Astrocyte of the hippocampus (primary cell): Measurements from ENCODE around the gene ANO6.

Experiments used
- DNase-seq: peaks from one replicate; pipeline ENCODE4 v3.0.0; 2011; ENCODE audit warnings: low read depth, low spot score

Gene ANO6

GRCh38 chr12:45458238-45458637, 242.3 kb downstream of the ANO6 start:
- no peak for DNase-seq

- DNase-seq: peak; percentile 64
These were observed 243.2 kb downstream of the ANO6 start for GRCh38 chr12:45458854-45459807.

- no peak for DNase-seq
These were observed 246.6 kb downstream of the ANO6 start for GRCh38 chr12:45462506-45462905.

GRCh38 chr12:45464699-45465098, 248.8 kb downstream of the ANO6 start:
- DNase-seq: peak; percentile 21

GRCh38 chr12:45468751-45469615, 253.1 kb downstream of the ANO6 start:
- no peak for DNase-seq

- DNase-seq: no peak
These were observed 254.0 kb downstream of the ANO6 start for GRCh38 chr12:45469902-45470301.

GRCh38 chr12:45473636-45474035, 257.7 kb downstream of the ANO6 start:
- DNase-seq: no peak

GRCh38 chr12:45475594-45475993, 259.7 kb downstream of the ANO6 start:
- no peak for DNase-seq

- no peak for DNase-seq
These were observed 261.6 kb downstream of the ANO6 start for GRCh38 chr12:45477526-45477925.

GRCh38 chr12:45478931-45479330, 263.0 kb downstream of the ANO6 start:
- no peak for DNase-seq

GRCh38 chr12:45481746-45482145, 265.9 kb downstream of the ANO6 start:
- DNase-seq: no peak

- DNase-seq: peak; percentile 28
These were observed 267.7 kb downstream of the ANO6 start for GRCh38 chr12:45483571-45483970.
